Measurements from ENCODE around the gene IL1RAP. TPM values are rescaled to one million over a fixed set of nuclear protein-coding genes. Genes with fewer than 3 reads are reported as not detected.

Gene IL1RAP
- total RNA-seq, 2 experiments from 2014 or later = 13.7 to 14.7 TPM

DNA sequence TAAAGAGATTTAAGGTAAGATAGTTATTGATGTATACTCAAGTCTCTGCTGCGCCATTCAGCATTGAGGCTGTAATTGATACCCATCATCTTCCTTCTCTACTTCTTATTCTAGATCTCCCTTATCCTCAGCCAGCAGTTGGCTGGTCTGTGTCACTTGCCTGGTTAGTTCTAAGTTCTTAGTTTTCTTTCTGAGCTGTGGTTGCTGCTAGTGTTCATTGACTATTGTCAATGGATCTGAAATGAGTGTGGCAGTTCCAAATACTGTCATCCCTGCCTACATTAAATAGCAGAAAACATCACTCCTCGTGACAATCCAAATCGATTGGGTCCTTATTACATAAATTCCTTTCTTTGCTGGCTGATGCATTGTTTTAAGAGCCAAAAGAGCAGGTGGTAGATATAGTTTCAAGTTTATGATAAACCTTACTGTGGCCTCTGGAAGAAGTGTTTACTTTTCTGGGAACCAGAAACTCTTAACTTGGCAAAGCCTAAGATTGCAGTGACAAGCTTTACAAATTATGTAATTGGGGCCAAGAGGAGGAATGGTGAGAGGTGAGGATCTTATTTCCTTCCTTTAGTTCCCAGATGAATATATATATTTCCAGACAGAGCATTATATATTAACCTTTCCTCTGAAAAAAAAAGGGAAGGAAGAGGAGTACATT is 180.6 kb downstream of the IL1RAP start:
- no peak for TF ChIP-seq CTCF (IDR thresholded peaks at IDR 0.05)
- Mint-ChIP-seq H3K9me3 (no peaks in the 10 kb centered on the region), H3K4me3 (no peak overlapping the region), H3K27ac (no peak overlapping the region), H3K4me1 (ENCODE audit: low read depth) (no peaks in the 10 kb centered on the region), H3K36me3 (ENCODE audit: low read depth) (no peaks in the 10 kb centered on the region), H3K27me3 (peaks cover 16% of the 10 kb centered on the region)
- no peak overlapping the region for H3K27ac ChIP-seq (ENCODE audit: low read depth in 1 of 2, low read length in 2 of 2)
- no peaks in the 10 kb centered on the region for H3K27me3 ChIP-seq (ENCODE audit: control insufficient read depth in 1 of 2, insufficient read depth in 2 of 2, low read length in 2 of 2)
- intact Hi-C loops (cut with DNase I, micrococcal nuclease) = no loop called here
- H3K4me3 ChIP-seq (ENCODE audit: low read length) = no peak overlapping the region
- ChIA-PET CTCF (no interaction called here), POLR2A (no interaction called here)
- H3K9me3 ChIP-seq (ENCODE audit: control insufficient read depth in 1 of 2, insufficient read depth in 1 of 2, low read length in 2 of 2) = no peaks in the 10 kb centered on the region
- H3K36me3 ChIP-seq (ENCODE audit: insufficient read depth, low read length) = no peaks in the 10 kb centered on the region
- no peaks in the 10 kb centered on the region for H3K4me1 ChIP-seq (ENCODE audit: insufficient read depth, low read length)
- DNase-seq (no peak), ATAC-seq (ENCODE audit: poor library complexity) (no peak)

- ChIA-PET CTCF (no interaction called here), POLR2A (no interaction called here)
- H3K27me3 Mint-ChIP-seq = peaks cover 18% of the 10 kb centered on the region
- Histone ChIP-seq H3K27ac (ENCODE audit: low read depth in 1 of 2, low read length in 2 of 2) (no peak overlapping the region), H3K4me1 (ENCODE audit: insufficient read depth, low read length) (no peaks in the 10 kb centered on the region), H3K4me3 (ENCODE audit: low read length) (no peak overlapping the region), H3K27me3 (ENCODE audit: control insufficient read depth in 1 of 2, insufficient read depth in 2 of 2, low read length in 2 of 2) (no peaks in the 10 kb centered on the region), H3K36me3 (ENCODE audit: insufficient read depth, low read length) (no peaks in the 10 kb centered on the region), H3K9me3 (ENCODE audit: control insufficient read depth in 1 of 2, insufficient read depth in 1 of 2, low read length in 2 of 2) (no peaks in the 10 kb centered on the region)
- no peak for DNase-seq
- no peaks in the 10 kb centered on the region for H3K36me3 Mint-ChIP-seq (ENCODE audit: low read depth)
- H3K9me3 Mint-ChIP-seq = no peaks in the 10 kb centered on the region
- intact Hi-C loops (cut with DNase I, micrococcal nuclease) = no loop called here
- H3K4me1 Mint-ChIP-seq (ENCODE audit: low read depth) = no peaks in the 10 kb centered on the region
- H3K27ac Mint-ChIP-seq = no peak overlapping the region
- ATAC-seq (ENCODE audit: poor library complexity) = no peak
- no peak overlapping the region for H3K4me3 Mint-ChIP-seq
- TF ChIP-seq CTCF (IDR thresholded peaks at IDR 0.05) = no peak
Measured at GRCh38 chr3:190695225-190695624, 181.3 kb downstream of the IL1RAP start.

- CTCF ChIA-PET = no interaction called here
- Mint-ChIP-seq H3K4me3 (no peak overlapping the region), H3K9me3 (no peaks in the 10 kb centered on the region)
Measured at GRCh38 chr3:190695994-190696393, 182.1 kb downstream of the IL1RAP start.

More at GRCh38 chr3:190695994-190696393, 182.1 kb downstream of the IL1RAP start:
- Histone ChIP-seq H3K27me3 (ENCODE audit: control insufficient read depth in 1 of 2, insufficient read depth in 2 of 2, low read length in 2 of 2) (no peaks in the 10 kb centered on the region), H3K4me3 (ENCODE audit: low read length) (no peak overlapping the region), H3K27ac (ENCODE audit: low read depth in 1 of 2, low read length in 2 of 2) (no peak overlapping the region), H3K4me1 (ENCODE audit: insufficient read depth, low read length) (no peaks in the 10 kb centered on the region), H3K9me3 (ENCODE audit: control insufficient read depth in 1 of 2, insufficient read depth in 1 of 2, low read length in 2 of 2) (no peaks in the 10 kb centered on the region), H3K36me3 (ENCODE audit: insufficient read depth, low read length) (no peaks in the 10 kb centered on the region)
- POLR2A ChIA-PET = no interaction called here
- TF ChIP-seq CTCF (IDR thresholded peaks at IDR 0.05) = no peak
- Mint-ChIP-seq H3K27me3 (peaks cover 19% of the 10 kb centered on the region), H3K27ac (no peak overlapping the region), H3K4me1 (ENCODE audit: low read depth) (no peaks in the 10 kb centered on the region), H3K36me3 (ENCODE audit: low read depth) (no peaks in the 10 kb centered on the region)
- intact Hi-C loops (cut with DNase I, micrococcal nuclease) = no loop called here
- ATAC-seq (ENCODE audit: poor library complexity) = no peak
- DNase-seq = no peak

Measured in CD4-positive, alpha-beta T cell (primary cell).